ENCODE results near the gene REV3L.
"Not testable (repeated sequence)": the region's sequence is repeated elsewhere in the genome, so short reads cannot be mapped to it uniquely, and the experiment has no call there.

Gene REV3L

DNA sequence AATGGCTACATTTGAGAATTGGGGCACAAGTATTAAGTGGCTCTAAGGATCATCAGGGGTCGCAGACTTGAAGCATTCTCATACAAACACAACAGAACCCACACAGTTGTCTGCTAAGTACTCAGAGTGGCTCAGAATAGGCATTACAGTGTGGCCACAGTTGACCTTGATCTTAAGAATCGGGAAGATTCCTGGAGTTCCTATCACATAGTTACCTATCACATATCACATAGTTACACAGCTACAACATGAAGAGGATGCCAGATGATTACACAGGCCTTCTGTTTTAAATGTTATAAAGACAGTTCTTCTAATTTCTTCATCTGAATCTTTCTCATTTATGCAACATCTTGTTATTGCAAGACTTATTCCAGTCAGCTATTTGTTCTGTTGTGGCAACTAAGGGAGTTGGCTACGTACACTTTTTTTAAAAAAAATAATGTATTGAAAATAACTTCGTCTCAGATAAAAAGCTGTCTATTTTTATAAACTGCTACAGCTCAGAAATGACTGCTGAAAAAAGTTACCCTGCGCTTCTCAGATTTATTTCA is 129.0 kb downstream of the REV3L start:
- Histone ChIP-seq H3K4me3 (ENCODE audit: low read depth, low read length) (no peak overlapping the region), H3K36me3 (ENCODE audit: control insufficient read depth, insufficient read depth, low read length) (no peaks in the 10 kb centered on the region), H3K4me1 (ENCODE audit: control insufficient read depth, insufficient read depth, low read length) (no peaks in the 10 kb centered on the region), H3K27me3 (ENCODE audit: control insufficient read depth, insufficient read depth, low read length) (no peaks in the 10 kb centered on the region), H3K9me3 (ENCODE audit: control insufficient read depth, insufficient read depth, low read length) (no peaks in the 10 kb centered on the region), H3K9ac (ENCODE audit: low read depth, low read length) (no peak overlapping the region)

- H3K27me3 ChIP-seq (ENCODE audit: control insufficient read depth, insufficient read depth, low read length) = no peaks in the 10 kb centered on the region
- no peaks in the 10 kb centered on the region for H3K36me3 ChIP-seq (ENCODE audit: control insufficient read depth, insufficient read depth, low read length)
- no peaks in the 10 kb centered on the region for H3K4me1 ChIP-seq (ENCODE audit: control insufficient read depth, insufficient read depth, low read length)
- no peak overlapping the region for H3K4me3 ChIP-seq (ENCODE audit: low read depth, low read length)
- no peaks in the 10 kb centered on the region for H3K9me3 ChIP-seq (ENCODE audit: control insufficient read depth, insufficient read depth, low read length)
- H3K9ac ChIP-seq (ENCODE audit: low read depth, low read length) = no peak overlapping the region
These were observed 135.4 kb downstream of the REV3L start for GRCh38 chr6:111347589-111347988.

- H3K27me3 ChIP-seq (ENCODE audit: control insufficient read depth, insufficient read depth, low read length) = no peaks in the 10 kb centered on the region
- H3K4me1 ChIP-seq (ENCODE audit: control insufficient read depth, insufficient read depth, low read length) = peaks cover 7% of the 10 kb centered on the region
- no peaks in the 10 kb centered on the region for H3K36me3 ChIP-seq (ENCODE audit: control insufficient read depth, insufficient read depth, low read length)
- H3K9me3 ChIP-seq (ENCODE audit: control insufficient read depth, insufficient read depth, low read length) = no peaks in the 10 kb centered on the region
- H3K4me3 ChIP-seq (ENCODE audit: low read depth, low read length) = no peak overlapping the region
- H3K9ac ChIP-seq (ENCODE audit: low read depth, low read length) = no peak overlapping the region
These were observed 140.1 kb downstream of the REV3L start for GRCh38 chr6:111342913-111343312.

- Histone ChIP-seq H3K4me1 (ENCODE audit: control insufficient read depth, insufficient read depth, low read length) (peaks cover 7% of the 10 kb centered on the region), H3K9me3 (ENCODE audit: control insufficient read depth, insufficient read depth, low read length) (no peaks in the 10 kb centered on the region), H3K4me3 (ENCODE audit: low read depth, low read length) (no peak overlapping the region), H3K36me3 (ENCODE audit: control insufficient read depth, insufficient read depth, low read length) (no peaks in the 10 kb centered on the region), H3K9ac (ENCODE audit: low read depth, low read length) (no peak overlapping the region), H3K27me3 (ENCODE audit: control insufficient read depth, insufficient read depth, low read length) (no peaks in the 10 kb centered on the region)
These were observed 143.7 kb downstream of the REV3L start for GRCh38 chr6:111339294-111339693.

GRCh38 chr6:111338843-111339242 is 144.2 kb downstream of the REV3L start:
- Histone ChIP-seq H3K4me3 (ENCODE audit: low read depth, low read length) (no peak overlapping the region), H3K9ac (ENCODE audit: low read depth, low read length) (no peak overlapping the region), H3K27me3 (ENCODE audit: control insufficient read depth, insufficient read depth, low read length) (no peaks in the 10 kb centered on the region), H3K36me3 (ENCODE audit: control insufficient read depth, insufficient read depth, low read length) (no peaks in the 10 kb centered on the region), H3K9me3 (ENCODE audit: control insufficient read depth, insufficient read depth, low read length) (no peaks in the 10 kb centered on the region), H3K4me1 (ENCODE audit: control insufficient read depth, insufficient read depth, low read length) (peaks cover 7% of the 10 kb centered on the region)

DNA sequence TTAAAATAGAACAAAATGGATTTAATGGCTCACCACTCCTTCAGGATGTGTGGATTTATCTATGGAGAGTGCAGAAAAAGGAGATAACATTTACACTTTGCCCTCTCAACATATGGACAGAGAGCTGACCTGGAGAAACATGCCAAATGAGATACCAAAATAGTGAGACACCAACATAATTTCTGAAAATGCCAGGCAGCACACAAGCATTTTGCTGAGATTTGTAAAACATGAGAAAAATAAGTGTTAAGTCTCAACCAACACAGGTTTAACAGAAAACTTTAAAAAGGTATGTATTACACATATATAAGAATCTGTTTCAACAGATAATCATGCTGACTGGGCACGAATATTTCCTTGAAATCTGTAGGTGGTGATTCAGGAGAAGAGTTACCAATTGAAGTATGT is 145.2 kb downstream of the REV3L start:
- Histone ChIP-seq H3K4me3 (ENCODE audit: low read depth, low read length) (no peak overlapping the region), H3K4me1 (ENCODE audit: control insufficient read depth, insufficient read depth, low read length) (peaks cover 7% of the 10 kb centered on the region), H3K27me3 (ENCODE audit: control insufficient read depth, insufficient read depth, low read length) (no peaks in the 10 kb centered on the region), H3K36me3 (ENCODE audit: control insufficient read depth, insufficient read depth, low read length) (no peaks in the 10 kb centered on the region), H3K9me3 (ENCODE audit: control insufficient read depth, insufficient read depth, low read length) (no peaks in the 10 kb centered on the region), H3K9ac (ENCODE audit: low read depth, low read length) (no peak overlapping the region)

DNA sequence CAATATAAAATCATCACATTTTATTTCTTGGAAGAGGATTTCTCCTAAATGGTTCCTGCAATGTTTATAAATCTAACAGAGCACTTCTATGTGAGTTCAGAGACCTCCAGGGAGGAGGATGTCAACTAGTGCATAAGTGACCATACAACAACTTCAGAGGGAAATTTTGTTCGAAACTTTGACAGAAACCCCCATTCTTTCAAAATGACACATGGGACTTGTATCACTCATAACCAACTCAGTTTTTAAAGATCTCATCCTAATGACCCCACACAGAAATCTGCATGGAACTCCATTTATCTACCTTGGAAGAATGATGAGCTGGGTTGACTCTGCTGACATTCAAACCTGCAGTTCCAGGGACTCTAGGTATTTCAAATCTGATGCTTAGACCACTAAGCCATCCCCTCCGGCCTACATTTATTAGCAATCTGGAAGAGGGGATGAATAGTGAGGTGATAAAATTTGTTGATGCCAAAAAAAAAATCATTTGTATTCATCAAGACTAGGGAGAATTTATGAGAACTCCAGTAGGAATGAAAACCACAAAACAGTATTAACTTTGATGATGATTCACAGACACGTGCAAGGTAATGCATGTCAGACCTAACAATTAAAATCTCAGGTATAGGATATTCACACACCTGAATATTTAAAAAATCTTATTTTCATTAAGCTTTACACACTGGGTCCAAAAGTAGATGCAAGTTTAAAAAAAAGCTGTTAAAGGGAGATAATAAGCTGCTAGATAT is 153.0 kb downstream of the REV3L start:
- Histone ChIP-seq H3K9me3 (ENCODE audit: control insufficient read depth, insufficient read depth, low read length) (no peaks in the 10 kb centered on the region), H3K4me3 (ENCODE audit: low read depth, low read length) (no peak overlapping the region), H3K9ac (ENCODE audit: low read depth, low read length) (no peak overlapping the region), H3K27me3 (ENCODE audit: control insufficient read depth, insufficient read depth, low read length) (no peaks in the 10 kb centered on the region), H3K36me3 (ENCODE audit: control insufficient read depth, insufficient read depth, low read length) (no peaks in the 10 kb centered on the region), H3K4me1 (ENCODE audit: control insufficient read depth, insufficient read depth, low read length) (no peaks in the 10 kb centered on the region)

DNA sequence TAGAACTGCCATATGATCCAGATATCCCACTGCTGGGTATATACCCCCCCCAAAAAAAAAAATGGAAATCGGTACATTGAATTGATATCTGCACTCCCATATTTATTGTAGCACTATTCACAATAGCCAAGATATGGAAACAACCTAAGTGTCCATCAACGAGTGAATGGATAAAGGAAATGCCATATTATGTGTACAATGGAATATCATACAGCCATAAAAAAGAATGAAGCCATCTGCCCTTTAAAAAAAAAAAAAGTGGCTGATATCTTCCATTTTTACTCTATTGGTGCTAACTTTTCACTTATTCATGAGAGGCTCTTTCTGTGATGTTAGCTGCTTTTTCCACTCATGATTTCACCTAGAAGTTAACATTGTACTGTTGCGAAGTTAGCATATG is 156.5 kb downstream of the REV3L start:
- Histone ChIP-seq H3K36me3 (ENCODE audit: control insufficient read depth, insufficient read depth, low read length) (no peaks in the 10 kb centered on the region), H3K4me3 (ENCODE audit: low read depth, low read length) (no peak overlapping the region), H3K4me1 (ENCODE audit: control insufficient read depth, insufficient read depth, low read length) (no peaks in the 10 kb centered on the region), H3K9ac (ENCODE audit: low read depth, low read length) (no peak overlapping the region), H3K9me3 (ENCODE audit: control insufficient read depth, insufficient read depth, low read length) (no peaks in the 10 kb centered on the region), H3K27me3 (ENCODE audit: control insufficient read depth, insufficient read depth, low read length) (no peaks in the 10 kb centered on the region)

GRCh38 chr6:111322145-111322544 is 160.9 kb downstream of the REV3L start:
- Histone ChIP-seq H3K9me3 (ENCODE audit: control insufficient read depth, insufficient read depth, low read length) (no peaks in the 10 kb centered on the region), H3K4me1 (ENCODE audit: control insufficient read depth, insufficient read depth, low read length) (no peaks in the 10 kb centered on the region), H3K36me3 (ENCODE audit: control insufficient read depth, insufficient read depth, low read length) (no peaks in the 10 kb centered on the region), H3K4me3 (ENCODE audit: low read depth, low read length) (no peak overlapping the region), H3K9ac (ENCODE audit: low read depth, low read length) (no peak overlapping the region), H3K27me3 (ENCODE audit: control insufficient read depth, insufficient read depth, low read length) (no peaks in the 10 kb centered on the region)

- H3K4me1 ChIP-seq (ENCODE audit: control insufficient read depth, insufficient read depth, low read length); H3K4me3 ChIP-seq (ENCODE audit: low read depth, low read length); H3K27me3 ChIP-seq (ENCODE audit: control insufficient read depth, insufficient read depth, low read length); H3K9me3 ChIP-seq (ENCODE audit: control insufficient read depth, insufficient read depth, low read length); H3K36me3 ChIP-seq (ENCODE audit: control insufficient read depth, insufficient read depth, low read length); H3K9ac ChIP-seq (ENCODE audit: low read depth, low read length): not testable (repeated sequence)
These were observed 175.1 kb downstream of the REV3L start for GRCh38 chr6:111307950-111308349.

DNA sequence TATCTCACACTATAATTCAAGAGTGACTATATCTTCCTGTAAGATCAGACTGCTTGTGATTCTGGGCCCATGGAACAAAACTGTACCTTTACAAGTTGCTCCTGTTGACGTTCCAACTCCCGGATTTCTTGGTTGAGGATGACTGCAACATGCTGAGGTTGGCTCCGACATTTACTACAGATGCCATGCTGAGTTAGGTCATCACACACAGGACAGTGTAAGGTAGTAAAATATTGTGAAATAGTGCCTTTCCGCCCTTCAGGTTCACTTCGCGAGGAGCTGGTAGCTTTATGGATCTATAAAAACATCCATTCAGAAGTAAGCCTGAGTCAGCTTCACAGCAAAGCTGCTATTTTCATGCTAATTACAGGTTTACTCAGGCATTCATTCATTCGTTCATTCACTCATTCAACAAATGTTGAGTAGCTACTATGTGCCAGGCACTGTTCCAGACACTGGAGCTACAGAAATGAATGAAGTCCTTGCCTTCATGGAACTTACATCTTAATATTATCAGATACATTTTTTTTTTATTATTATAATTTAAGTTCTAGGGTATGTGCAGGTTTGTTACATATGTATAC is 175.7 kb downstream of the REV3L start:
- H3K36me3 ChIP-seq (ENCODE audit: control insufficient read depth, insufficient read depth, low read length) = no peaks in the 10 kb centered on the region
- H3K4me1 ChIP-seq (ENCODE audit: control insufficient read depth, insufficient read depth, low read length) = no peaks in the 10 kb centered on the region
- no peak overlapping the region for H3K4me3 ChIP-seq (ENCODE audit: low read depth, low read length)
- no peaks in the 10 kb centered on the region for H3K9me3 ChIP-seq (ENCODE audit: control insufficient read depth, insufficient read depth, low read length)
- no peak overlapping the region for H3K9ac ChIP-seq (ENCODE audit: low read depth, low read length)
- no peaks in the 10 kb centered on the region for H3K27me3 ChIP-seq (ENCODE audit: control insufficient read depth, insufficient read depth, low read length)

All from iPS-15b (cell line).